Gastroesophageal sphincter (tissue), 4 donors: ENCODE data around the gene AGBL5. TPM values are rescaled to one million over a fixed set of nuclear protein-coding genes. Genes with fewer than 3 reads are reported as not detected.
"Not testable (repeated sequence)": the region's sequence is repeated elsewhere in the genome, so short reads cannot be mapped to it uniquely, and the experiment has no call there.

Experiments used
- ATAC-seq: fragments of 150-250 bp; one replicate; pipeline ENCODE4 v1.9.1; 2016; ENCODE audit warnings: mild to moderate bottlenecking, moderate library complexity
- H3K27ac ChIP-seq, 4 donors: fragments of 200-600 bp; sonication (generic) in 3 of 4; 1 replicate in 3 of 4; 2 replicates in 1 of 4; pipeline ENCODE4 v1.5.1; 2016 to 2019
- H3K27me3 ChIP-seq: fragments of 200-600 bp; sonication (generic); one replicate; pipeline ENCODE4 v1.5.1; 2019
- H3K36me3 ChIP-seq, 2 donors: fragments of 200-600 bp; sonication (generic); one replicate each; pipeline ENCODE4 v1.5.1; 2019; ENCODE audit warnings: control low read depth in 1 of 2
- H3K4me1 ChIP-seq, 3 donors: fragments of 200-600 bp; sonication (generic); 1 replicate in 2 of 3; 2 replicates in 1 of 3; pipeline ENCODE4 v1.5.1; 2016 to 2019; ENCODE audit warnings: control low read depth in 2 of 3
- H3K4me3 ChIP-seq, 2 donors: fragments of 200-600 bp; sonication (generic); one replicate each; pipeline ENCODE4 v1.5.1; 2019; ENCODE audit warnings: mild to moderate bottlenecking in 1 of 2, moderate library complexity in 1 of 2
- H3K9me3 ChIP-seq, 3 donors: fragments of 200-600 bp; sonication (generic); one replicate each; pipeline ENCODE4 v1.5.1; 2017 to 2019; ENCODE audit warnings: control low read depth in 2 of 3
- CTCF ChIP-seq, 4 experiments: fragments of 200-600 bp in 2 of 4; fragments of 450-650 bp in 2 of 4; sonication (generic) in 1 of 4; IDR thresholded peaks; one replicate each; pipeline ENCODE4 v1.5.1; 2017 to 2019; ENCODE audit warnings: antibody characterized with exemption in 4 of 4, mild to moderate bottlenecking in 2 of 4, moderate library complexity in 2 of 4
- EP300 ChIP-seq: sonication (generic); formaldehyde crosslinking; IDR thresholded peaks from one replicate; pipeline ENCODE4 v1.6.1; 2017; ENCODE audit warnings: antibody characterized with exemption, mild to moderate bottlenecking
- POLR2A ChIP-seq, 2 donors: fragments of 450-650 bp; IDR thresholded peaks; one replicate each; pipeline ENCODE4 v1.6.1; 2017; ENCODE audit warnings: antibody characterized with exemption in 2 of 2, mild to moderate bottlenecking in 2 of 2, moderate library complexity in 1 of 2
- POLR2AphosphoS5 ChIP-seq: sonication (generic); formaldehyde crosslinking; IDR thresholded peaks from one replicate; pipeline ENCODE4 v1.6.1; 2017; ENCODE audit warnings: antibody characterized with exemption
- WGBS, 2 donors: methylation state at CpG; one replicate each; pipeline ENCODE4 v1.1.5; 2018; ENCODE audit warnings: low coverage in 1 of 2; 5-methylcytosine and 5-hydroxymethylcytosine counted together
- total RNA-seq, 4 donors: library from RNA; depleted of rRNA; stranded (reverse); fragments of >200 nt; gene quantifications; one replicate each; pipeline ENCODE4 v1.1.0, GENCODE V29; 2016

Gene AGBL5
- total RNA-seq, 4 donors from 2014 or later = 16.2 to 31.7 (median 23.0) TPM

- Histone ChIP-seq H3K9me3 (no peaks in the 10 kb centered on the region), H3K36me3 (no peaks in the 10 kb centered on the region), H3K4me3 (no peak overlapping the region), H3K27ac (no peak overlapping the region), H3K27me3 (peaks cover 42% of the 10 kb centered on the region), H3K4me1 (no peaks in the 10 kb centered on the region)
- 80 to 100% methylated on average over 2 to 3 of the region's 3 CpGs for WGBS, 2 donors
- no peak for ATAC-seq
- TF ChIP-seq CTCF (IDR thresholded peaks at IDR 0.05) (no peak), EP300 (no peak), POLR2AphosphoS5 (no peak), POLR2A (IDR thresholded peaks at IDR 0.05) (no peak)
Measured at GRCh38 chr2:27109083-27109482, 57.6 kb downstream of the AGBL5 start.

DNA sequence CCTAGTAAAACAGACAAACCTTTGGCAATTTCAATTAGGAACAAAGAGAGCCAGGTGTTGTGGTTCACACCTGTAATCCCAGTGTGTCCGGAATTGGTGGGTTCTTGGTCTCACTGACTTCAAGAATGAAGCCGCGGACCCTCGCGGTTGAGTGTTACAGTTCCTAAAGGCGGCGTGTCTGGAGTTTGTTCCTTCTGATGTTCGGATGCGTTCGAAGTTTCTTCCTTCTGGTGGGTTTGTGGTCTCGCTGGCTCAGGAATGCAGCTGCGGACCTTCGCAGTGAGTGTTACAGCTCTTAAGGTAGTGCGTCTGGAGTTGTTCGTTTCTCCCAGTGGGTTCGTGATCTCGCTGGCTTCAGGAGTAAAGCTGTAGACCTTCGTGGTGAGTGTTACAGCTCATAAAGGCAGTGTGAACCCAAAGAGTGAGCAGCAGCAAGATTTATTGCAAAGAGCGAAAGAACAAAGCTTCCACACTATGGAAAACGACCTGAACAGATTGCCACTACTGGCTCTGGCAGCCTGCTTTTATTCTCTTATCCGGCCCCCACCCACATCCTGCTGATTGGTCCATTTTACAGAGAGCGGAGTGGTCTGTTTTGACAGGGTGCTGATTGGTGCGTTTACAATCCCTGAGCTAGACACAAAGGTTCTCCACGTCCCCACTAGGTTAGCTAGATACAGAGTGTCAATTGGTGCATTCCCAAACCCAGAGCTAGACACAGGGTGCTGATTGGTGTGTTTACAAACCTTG lies 59.3 kb downstream of the AGBL5 start:
- peaks cover 25% of the 10 kb centered on the region for H3K27me3 ChIP-seq
- ATAC-seq, H3K27ac ChIP-seq, H3K9me3 ChIP-seq, H3K4me3 ChIP-seq, H3K36me3 ChIP-seq, H3K4me1 ChIP-seq: not testable (repeated sequence)
- WGBS, 2 donors = 80 to 85% methylated on average over 7 to 12 of the region's 24 CpGs

GRCh38 chr2:27111392-27112078 lies 60.1 kb downstream of the AGBL5 start:
- peaks cover 25% of the 10 kb centered on the region for H3K27me3 ChIP-seq
- WGBS, 2 donors = no CpG with 5 or more reads among the region's 49 CpGs
- H3K36me3 ChIP-seq, H3K4me1 ChIP-seq, H3K4me3 ChIP-seq, H3K9me3 ChIP-seq, H3K27ac ChIP-seq, ATAC-seq: not testable (repeated sequence)

DNA sequence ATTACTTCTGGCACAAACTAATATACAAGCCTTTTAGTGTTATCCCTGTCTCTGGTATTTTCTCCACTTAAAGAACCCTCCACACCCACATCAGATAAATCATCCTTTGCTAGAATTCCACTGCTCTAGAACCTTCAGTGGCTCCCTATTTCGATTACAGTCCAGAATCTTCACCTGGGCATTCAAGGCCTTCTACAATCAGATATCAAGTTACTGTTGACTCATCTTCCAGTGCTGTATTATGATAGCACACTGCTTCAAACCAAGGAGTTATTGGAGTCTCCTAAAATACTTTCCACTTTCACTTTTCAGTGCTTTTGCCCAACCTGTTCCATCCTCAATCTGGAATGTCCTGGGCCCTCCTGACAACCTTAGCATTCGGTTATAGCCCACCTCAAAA lies 64.1 kb downstream of the AGBL5 start:
- ATAC-seq = no peak

DNA sequence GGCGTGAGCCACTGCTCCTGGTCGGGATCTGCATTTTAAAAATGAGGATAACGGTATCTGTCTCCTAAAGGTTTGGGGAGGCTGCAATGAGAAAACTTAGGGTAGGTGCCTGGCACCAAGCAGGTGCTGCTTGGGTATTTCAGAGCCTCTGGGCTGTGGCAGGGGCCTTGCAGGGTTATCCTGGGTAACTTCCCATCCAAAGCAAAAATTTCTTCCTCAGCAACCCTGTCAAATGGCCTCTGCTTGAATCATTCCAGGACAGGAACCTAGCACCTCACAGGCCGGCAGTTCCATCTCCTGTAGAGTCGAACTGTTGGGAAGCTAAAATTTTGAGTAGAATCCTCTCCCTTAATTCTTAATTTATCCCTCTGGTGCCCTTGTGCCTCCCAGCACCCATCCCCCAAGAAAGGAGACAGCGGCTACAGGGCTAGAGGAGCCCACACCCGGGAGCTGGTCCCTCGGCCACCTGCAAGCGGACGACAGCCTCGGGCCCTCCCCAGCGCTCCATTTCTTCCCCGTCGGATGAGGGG lies 66.6 kb downstream of the AGBL5 start:
- no peaks in the 10 kb centered on the region for H3K9me3 ChIP-seq
- peaks cover 0 to 17% (median 5%) of the 10 kb centered on the region in 3 donors for H3K4me1 ChIP-seq
- 21 to 80% methylated on average over 2 to 3 of the region's 14 CpGs for WGBS, 2 donors
- no peak for TF ChIP-seq CTCF (IDR thresholded peaks at IDR 0.05)
- TF ChIP-seq POLR2A (IDR thresholded peaks at IDR 0.05) = no peak
- TF ChIP-seq EP300 = no peak
- no peak for TF ChIP-seq POLR2AphosphoS5
- H3K27me3 ChIP-seq = peaks cover 40% of the 10 kb centered on the region
- H3K27ac ChIP-seq = no peak overlapping the region
- H3K36me3 ChIP-seq = no peaks in the 10 kb centered on the region
- ATAC-seq = no peak
- peak overlapping the region in 1 of 2 donors; percentile 50 for H3K4me3 ChIP-seq

More for the DNA sequence above, 64.1 kb downstream of the AGBL5 start:
- H3K9me3 ChIP-seq = no peaks in the 10 kb centered on the region
- no peak overlapping the region for H3K27ac ChIP-seq
- H3K36me3 ChIP-seq = no peaks in the 10 kb centered on the region
- no peak overlapping the region for H3K4me3 ChIP-seq
- TF ChIP-seq POLR2AphosphoS5 (no peak), POLR2A (IDR thresholded peaks at IDR 0.05) (no peak), EP300 (no peak), CTCF (IDR thresholded peaks at IDR 0.05) (no peak)
- WGBS, 2 donors = 63 to 86% methylated on average over 2 of the region's 2 CpGs
- peaks cover 40% of the 10 kb centered on the region for H3K27me3 ChIP-seq
- peaks cover 0 to 15% (median 5%) of the 10 kb centered on the region in 3 donors for H3K4me1 ChIP-seq
